GM12892 (cell line): Measurements from ENCODE around the gene SLC4A4.

ENCODE experiments used
- POLR2A ChIP-seq: IDR thresholded peaks from 2 replicates; pipeline ENCODE4 v1.6.1; 2011; ENCODE audit warnings: low read depth, low read length, control low read depth
- POLR2AphosphoS5 ChIP-seq: IDR thresholded peaks from 2 replicates; pipeline ENCODE4 v1.6.1; 2011; ENCODE audit warnings: low read depth, low read length, control low read depth
- TAF1 ChIP-seq: IDR thresholded peaks from 2 replicates; pipeline ENCODE4 v1.6.1; 2011; ENCODE audit warnings: low read depth, mild to moderate bottlenecking, control low read depth, low read length, borderline replicate concordance

DNA sequence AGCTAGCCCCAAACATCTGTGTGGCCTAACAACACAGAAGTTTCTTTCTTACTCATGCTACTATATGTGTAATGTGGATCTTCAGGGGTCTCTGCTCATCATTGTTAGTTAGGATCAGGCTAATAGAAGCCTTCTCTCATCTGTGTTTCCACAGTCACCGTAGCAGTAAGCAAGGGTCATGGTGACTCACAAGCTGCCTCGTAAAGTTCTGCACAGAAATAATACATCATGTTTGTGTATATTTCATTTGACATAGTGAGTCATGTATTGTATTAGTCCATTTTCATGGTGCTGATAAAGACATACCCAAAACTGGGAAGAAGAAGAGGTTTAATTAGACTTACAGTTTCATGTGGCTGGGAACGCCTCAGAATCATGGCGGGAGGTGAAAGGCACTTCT lies 38.7 kb downstream of the SLC4A4 start:
- TF ChIP-seq POLR2A: no peak
- no peak for TF ChIP-seq TAF1
- no peak for TF ChIP-seq POLR2AphosphoS5
